Measurements from ENCODE around the gene GPSM1. TPM values are rescaled to one million over a fixed set of nuclear protein-coding genes. Genes with fewer than 3 reads are reported as not detected.
A peak's percentile ranks its signal among the peaks of the same experiment; 100 is the strongest.

GPSM1 gene
- polyA plus RNA-seq, 1 of the 3 experiments (the other 2 are of a cell fraction): 26.7 TPM

DNA sequence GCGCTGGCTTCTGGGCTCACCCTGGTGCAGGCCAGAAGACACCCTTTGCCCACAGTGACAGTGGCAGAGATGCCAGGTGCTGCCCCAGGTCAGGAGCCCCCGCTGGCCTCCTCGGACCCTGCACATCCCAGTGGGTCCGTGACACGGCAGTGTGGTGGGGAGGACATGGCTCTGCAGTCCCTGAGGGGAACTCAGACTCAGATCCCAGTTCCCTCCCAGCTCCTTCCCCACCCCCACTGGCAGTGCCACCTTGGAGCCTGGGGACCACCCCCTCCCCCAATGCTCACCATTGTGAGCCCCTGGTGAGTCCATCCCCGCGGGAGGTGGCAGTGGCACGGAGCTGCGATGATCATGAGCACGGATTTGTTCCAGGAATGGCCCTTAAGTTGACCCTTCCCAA lies 22.9 kb upstream of the GPSM1 start (continued):
- TF ChIP-seq EZH2phosphoT487 (IDR thresholded peaks at IDR 0.05; ENCODE audit: borderline replicate concordance, low read depth): no peak
- TF ChIP-seq JUND (IDR thresholded peaks at IDR 0.05): no peak
- TF ChIP-seq, protein P1, sequence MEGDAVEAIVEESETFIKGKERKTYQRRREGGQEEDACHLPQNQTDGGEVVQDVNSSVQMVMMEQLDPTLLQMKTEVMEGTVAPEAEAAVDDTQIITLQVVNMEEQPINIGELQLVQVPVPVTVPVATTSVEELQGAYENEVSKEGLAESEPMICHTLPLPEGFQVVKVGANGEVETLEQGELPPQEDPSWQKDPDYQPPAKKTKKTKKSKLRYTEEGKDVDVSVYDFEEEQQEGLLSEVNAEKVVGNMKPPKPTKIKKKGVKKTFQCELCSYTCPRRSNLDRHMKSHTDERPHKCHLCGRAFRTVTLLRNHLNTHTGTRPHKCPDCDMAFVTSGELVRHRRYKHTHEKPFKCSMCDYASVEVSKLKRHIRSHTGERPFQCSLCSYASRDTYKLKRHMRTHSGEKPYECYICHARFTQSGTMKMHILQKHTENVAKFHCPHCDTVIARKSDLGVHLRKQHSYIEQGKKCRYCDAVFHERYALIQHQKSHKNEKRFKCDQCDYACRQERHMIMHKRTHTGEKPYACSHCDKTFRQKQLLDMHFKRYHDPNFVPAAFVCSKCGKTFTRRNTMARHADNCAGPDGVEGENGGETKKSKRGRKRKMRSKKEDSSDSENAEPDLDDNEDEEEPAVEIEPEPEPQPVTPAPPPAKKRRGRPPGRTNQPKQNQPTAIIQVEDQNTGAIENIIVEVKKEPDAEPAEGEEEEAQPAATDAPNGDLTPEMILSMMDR (IDR thresholded peaks at IDR 0.05): no peak

DNA sequence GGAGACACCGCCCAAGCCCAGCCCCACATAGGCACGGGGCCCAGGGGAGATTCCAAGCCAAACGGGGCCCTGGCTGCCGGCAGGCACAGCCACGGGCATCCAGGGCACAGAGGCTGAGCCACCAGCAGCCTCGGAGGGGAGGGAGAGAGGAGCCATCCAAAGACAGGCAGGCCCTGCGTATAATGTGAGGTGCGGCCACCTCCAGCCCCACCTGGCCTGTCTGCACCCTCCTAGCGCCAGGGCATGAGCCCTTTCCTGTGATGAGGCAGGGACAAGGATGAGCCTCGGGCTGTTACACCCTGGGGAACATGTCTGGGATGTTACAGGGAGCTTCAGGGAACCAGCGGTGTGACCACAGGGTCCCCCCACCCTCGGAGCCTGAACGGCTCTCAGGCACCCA lies 22.4 kb upstream of the GPSM1 start:
- no peaks in the 10 kb centered on the region for H3K9me3 ChIP-seq
- no peak overlapping the region for H3K27ac ChIP-seq (ENCODE audit: low read depth in 2 of 2, low read length in 1 of 2)
- DNase-seq: no peak
- H3K4me3 ChIP-seq (ENCODE audit: low read depth in 2 of 2, low read length in 1 of 2): no peak overlapping the region
- peaks cover 5% of the 10 kb centered on the region for H3F3A ChIP-seq (replicated peaks; ENCODE audit: insufficient read depth)
- H3K9ac ChIP-seq: no peak overlapping the region
- H3K79me2 ChIP-seq (ENCODE audit: insufficient read depth): no peaks in the 10 kb centered on the region
- H3K4me2 ChIP-seq: no peak overlapping the region
- ChIA-PET POLR2A (no interaction called here), CTCF (interaction anchor here (1.0 to 1.2 kb wide), 4 partner anchors 9 to 134 kb away, joined by 3 to 4 read pairs (median 3); no protein-coding TSS in a partner anchor)
- no peaks in the 10 kb centered on the region for H3K9me2 ChIP-seq
- no peak for TF ChIP-seq MEF2A (IDR thresholded peaks at IDR 0.05; ENCODE audit: borderline replicate concordance, low read depth)
- no peak for TF ChIP-seq TCF12 (IDR thresholded peaks at IDR 0.05)
- TF ChIP-seq FOSL2 (IDR thresholded peaks at IDR 0.05; ENCODE audit: borderline replicate concordance, low read depth): no peak
- no peak for TF ChIP-seq YY1 (IDR thresholded peaks at IDR 0.05; ENCODE audit: low read depth)
- no peak for TF ChIP-seq MAX (IDR thresholded peaks at IDR 0.05; ENCODE audit: low read depth)
- TF ChIP-seq, protein P2, sequence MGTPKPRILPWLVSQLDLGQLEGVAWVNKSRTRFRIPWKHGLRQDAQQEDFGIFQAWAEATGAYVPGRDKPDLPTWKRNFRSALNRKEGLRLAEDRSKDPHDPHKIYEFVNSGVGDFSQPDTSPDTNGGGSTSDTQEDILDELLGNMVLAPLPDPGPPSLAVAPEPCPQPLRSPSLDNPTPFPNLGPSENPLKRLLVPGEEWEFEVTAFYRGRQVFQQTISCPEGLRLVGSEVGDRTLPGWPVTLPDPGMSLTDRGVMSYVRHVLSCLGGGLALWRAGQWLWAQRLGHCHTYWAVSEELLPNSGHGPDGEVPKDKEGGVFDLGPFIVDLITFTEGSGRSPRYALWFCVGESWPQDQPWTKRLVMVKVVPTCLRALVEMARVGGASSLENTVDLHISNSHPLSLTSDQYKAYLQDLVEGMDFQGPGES (IDR thresholded peaks at IDR 0.05; ENCODE audit: low read depth, low read length): no peak
- TF ChIP-seq SIN3A (IDR thresholded peaks at IDR 0.05; ENCODE audit: borderline replicate concordance, low read depth, low read length): no peak
- 71% methylated on average over 4 of the region's 13 CpGs for WGBS (ENCODE audit: low lambda C conversion rate)
- no peaks in the 10 kb centered on the region for H3K27me3 ChIP-seq (ENCODE audit: insufficient read depth)
- peaks cover 0 to 5% of the 10 kb centered on the region in 2 experiments; a peak in 1 of 4 replicates for H3K4me1 ChIP-seq (ENCODE audit: control insufficient read depth in 1 of 2, insufficient read depth in 2 of 2, low read depth in 1 of 2, low read length in 1 of 2)
- H3K36me3 ChIP-seq (replicated peaks in 1 of 2; ENCODE audit: control insufficient read depth in 1 of 2, insufficient read depth in 2 of 2, low read length in 1 of 2): no peaks in the 10 kb centered on the region
- no peaks in the 10 kb centered on the region for H4K20me1 ChIP-seq (ENCODE audit: insufficient read depth)
- H2AFZ ChIP-seq (ENCODE audit: low read depth): no peak overlapping the region

DNA sequence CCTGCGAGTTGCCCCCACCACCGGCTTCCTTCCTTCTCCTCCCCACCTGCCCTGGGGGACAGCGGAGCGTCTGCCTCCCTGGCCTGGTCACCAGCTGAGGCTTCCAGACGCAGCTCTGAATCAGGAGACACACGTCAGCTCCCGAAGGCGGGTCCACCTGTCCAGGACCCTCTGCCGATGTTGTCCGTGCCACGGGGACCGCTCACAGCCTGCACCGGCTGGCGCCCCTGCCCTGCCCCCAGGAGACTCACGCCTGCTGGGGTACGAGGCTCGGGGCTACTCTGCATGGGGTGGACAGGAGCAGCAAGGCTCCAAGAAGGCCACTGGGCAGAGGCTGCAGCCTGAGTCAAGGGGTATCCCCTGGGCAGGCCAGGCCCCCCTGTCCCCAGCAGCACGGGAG lies 21.5 kb upstream of the GPSM1 start:
- H4K20me1 ChIP-seq (ENCODE audit: insufficient read depth): no peaks in the 10 kb centered on the region
- no peak overlapping the region for H3K9ac ChIP-seq
- H3K27ac ChIP-seq (ENCODE audit: low read depth in 2 of 2, low read length in 1 of 2): no peak overlapping the region
- peaks cover 0 to 5% of the 10 kb centered on the region in 2 experiments; a peak in 1 of 4 replicates for H3K4me1 ChIP-seq (ENCODE audit: control insufficient read depth in 1 of 2, insufficient read depth in 2 of 2, low read depth in 1 of 2, low read length in 1 of 2)
- no peak overlapping the region for H3K4me2 ChIP-seq
- H3K79me2 ChIP-seq (ENCODE audit: insufficient read depth): no peaks in the 10 kb centered on the region
- no peaks in the 10 kb centered on the region for H3K9me3 ChIP-seq
- ChIA-PET POLR2A (interaction anchor here (1.4 kb wide), 1 partner anchor 20 kb away, joined by 5 read pairs; no protein-coding TSS in a partner anchor), CTCF (interaction anchor here (1.0 to 1.2 kb wide), 4 partner anchors 8 to 135 kb away, joined by 3 to 4 read pairs (median 3); no protein-coding TSS in a partner anchor)
- no peak for TF ChIP-seq GABPA (IDR thresholded peaks at IDR 0.05; ENCODE audit: low read depth)
- TF ChIP-seq TCF12 (IDR thresholded peaks at IDR 0.05): no peak
- TF ChIP-seq NRF1 (IDR thresholded peaks at IDR 0.05; ENCODE audit: low read depth, low read length): no peak
- TF ChIP-seq FOXJ3 (CRISPR knock-in tag; IDR thresholded peaks at IDR 0.05): no peak
- no peak for TF ChIP-seq MXI1 (IDR thresholded peaks at IDR 0.05; ENCODE audit: low read depth, low read length)
- no peak for TF ChIP-seq USF1 (IDR thresholded peaks at IDR 0.05; ENCODE audit: borderline replicate concordance, low read depth)
- no peaks in the 10 kb centered on the region for H3K36me3 ChIP-seq (replicated peaks in 1 of 2; ENCODE audit: control insufficient read depth in 1 of 2, insufficient read depth in 2 of 2, low read length in 1 of 2)
- H3K27me3 ChIP-seq (ENCODE audit: insufficient read depth): no peaks in the 10 kb centered on the region
- peaks cover 5% of the 10 kb centered on the region for H3F3A ChIP-seq (replicated peaks; ENCODE audit: insufficient read depth)
- DNase-seq: peak; percentile 61
- 61% methylated on average over 9 of the region's 18 CpGs for WGBS (ENCODE audit: low lambda C conversion rate)
- H2AFZ ChIP-seq (ENCODE audit: low read depth): no peak overlapping the region
- H3K9me2 ChIP-seq: no peaks in the 10 kb centered on the region
- H3K4me3 ChIP-seq (ENCODE audit: low read depth in 2 of 2, low read length in 1 of 2): no peak overlapping the region

Measured in SK-N-SH (cell line).